DMS153 (cell line): ENCODE data around the gene ADSS1.

ENCODE experiments used
- DNase-seq: peaks from one replicate; lab custom pipeline; 2025; lab: John Stamatoyannopoulos, UW

Gene ADSS1

DNA sequence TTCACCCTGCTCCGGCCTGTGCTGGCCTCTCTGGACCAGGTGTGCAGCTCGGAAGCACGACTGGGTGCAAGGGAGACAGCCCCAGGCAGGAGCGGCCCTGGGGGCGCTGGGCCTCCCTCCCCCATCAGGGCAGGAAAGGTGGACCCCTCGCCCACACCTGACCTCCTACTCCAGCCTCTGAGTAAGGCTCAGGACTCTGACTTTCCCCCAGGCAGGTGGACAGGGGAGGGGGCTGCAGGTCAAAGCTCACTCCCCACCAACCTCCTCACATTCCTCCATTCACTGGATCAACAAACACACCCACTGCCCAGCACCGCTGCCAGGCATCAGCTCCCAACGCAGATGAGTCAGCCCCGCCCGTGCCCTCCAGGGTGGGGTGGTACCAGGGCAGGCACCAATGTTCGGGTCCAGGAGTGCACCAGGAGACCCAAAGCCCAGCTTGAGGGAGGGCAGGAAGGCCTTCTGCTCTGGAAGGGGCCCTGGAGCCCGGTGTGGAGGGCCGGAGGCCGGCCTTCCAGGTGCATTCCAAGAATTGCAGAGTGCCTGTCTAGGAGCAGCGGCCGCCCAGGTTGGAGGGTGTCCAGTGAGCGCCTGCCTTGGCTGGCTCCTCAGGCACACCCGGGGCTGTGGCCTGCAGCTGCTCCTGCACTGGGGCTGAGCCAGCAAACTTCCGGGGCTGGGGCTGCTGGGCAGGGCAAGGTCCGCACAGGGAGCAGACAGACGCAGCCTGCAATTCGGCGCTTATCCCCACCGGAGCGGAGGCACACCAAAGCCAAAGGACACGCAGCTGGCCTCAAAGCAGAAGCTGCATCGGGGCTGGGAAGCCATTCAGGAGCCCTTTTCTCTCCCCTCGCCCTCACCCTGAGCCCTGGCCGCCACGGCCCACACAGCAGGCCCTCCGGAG lies 36.2 kb upstream of the ADSS1 start:
- no peak for DNase-seq

DNA sequence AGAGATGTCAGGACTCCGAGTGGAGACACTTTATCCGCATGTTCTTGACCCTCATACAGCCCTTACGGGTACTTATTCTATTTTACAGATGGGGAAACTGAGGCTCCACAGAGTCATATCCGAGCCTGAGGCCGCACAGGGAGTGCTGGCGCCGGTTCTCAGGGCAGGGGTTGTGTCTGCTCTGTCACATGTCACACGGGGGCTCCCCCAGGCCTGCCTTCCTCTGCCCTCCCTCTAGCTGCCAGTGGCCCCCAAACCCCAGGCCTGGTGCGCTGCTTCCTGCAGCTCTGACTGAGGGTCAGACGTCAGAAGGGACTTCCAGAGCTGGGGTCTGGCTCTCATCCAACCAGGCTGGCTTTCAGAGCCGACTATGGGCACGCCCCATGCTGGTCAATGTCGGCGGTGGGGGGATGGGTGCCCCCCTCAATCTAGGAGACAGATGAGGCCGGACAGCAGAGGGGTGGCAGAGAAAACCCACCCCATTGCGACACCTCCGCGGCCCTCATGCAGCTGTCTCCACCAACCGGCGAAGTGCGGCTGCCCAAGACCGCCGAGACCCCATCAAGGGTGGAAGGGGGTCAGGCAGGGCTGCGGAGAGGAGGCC lies 35.4 kb upstream of the ADSS1 start:
- no peak for DNase-seq

DNA sequence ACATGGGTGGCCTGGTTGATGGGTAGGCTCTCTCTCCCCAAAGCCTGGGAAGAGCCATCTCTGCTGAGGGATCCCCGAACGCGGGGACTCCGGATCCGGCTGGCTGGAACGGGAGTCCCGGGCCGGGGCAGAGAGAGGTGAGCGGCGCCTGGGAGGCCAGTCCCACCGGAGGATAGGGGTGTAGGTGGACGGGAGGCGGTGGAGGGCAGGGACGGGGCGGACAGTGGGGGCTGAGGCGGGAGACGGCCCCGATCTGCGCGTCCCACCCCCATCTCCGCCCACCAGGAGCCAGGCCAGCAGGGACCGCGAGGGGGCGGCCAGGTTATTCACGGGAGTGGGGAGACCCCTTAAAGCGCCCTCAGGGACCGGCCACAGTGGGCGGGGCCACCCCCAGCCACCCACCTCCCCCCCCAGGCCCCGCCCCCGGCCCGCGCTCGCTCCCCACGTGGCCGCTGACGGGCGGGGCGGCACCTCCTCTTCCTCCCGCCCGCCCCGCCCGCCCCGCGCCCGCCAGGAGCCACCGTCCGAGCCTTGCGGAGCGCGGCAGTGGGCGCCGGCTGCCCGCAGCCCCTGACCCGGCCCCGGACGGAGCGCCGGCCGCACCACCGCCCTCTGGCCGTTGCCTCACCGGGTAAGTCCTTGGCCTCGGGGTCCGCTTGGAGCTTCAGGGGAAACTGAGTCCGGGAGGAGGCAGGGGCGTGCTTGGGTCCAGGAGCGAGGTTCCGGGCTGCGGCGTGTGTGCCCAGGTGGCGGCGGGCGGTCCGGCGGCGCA lies 34.7 kb upstream of the ADSS1 start, which contains the start of gene INF2:
Gene INF2 (plus strand): TSS at position 510 of the 772 bp plus-strand sequence. CDS start 11,748 bp downstream, outside the sequence.
- no peak for DNase-seq

DNA sequence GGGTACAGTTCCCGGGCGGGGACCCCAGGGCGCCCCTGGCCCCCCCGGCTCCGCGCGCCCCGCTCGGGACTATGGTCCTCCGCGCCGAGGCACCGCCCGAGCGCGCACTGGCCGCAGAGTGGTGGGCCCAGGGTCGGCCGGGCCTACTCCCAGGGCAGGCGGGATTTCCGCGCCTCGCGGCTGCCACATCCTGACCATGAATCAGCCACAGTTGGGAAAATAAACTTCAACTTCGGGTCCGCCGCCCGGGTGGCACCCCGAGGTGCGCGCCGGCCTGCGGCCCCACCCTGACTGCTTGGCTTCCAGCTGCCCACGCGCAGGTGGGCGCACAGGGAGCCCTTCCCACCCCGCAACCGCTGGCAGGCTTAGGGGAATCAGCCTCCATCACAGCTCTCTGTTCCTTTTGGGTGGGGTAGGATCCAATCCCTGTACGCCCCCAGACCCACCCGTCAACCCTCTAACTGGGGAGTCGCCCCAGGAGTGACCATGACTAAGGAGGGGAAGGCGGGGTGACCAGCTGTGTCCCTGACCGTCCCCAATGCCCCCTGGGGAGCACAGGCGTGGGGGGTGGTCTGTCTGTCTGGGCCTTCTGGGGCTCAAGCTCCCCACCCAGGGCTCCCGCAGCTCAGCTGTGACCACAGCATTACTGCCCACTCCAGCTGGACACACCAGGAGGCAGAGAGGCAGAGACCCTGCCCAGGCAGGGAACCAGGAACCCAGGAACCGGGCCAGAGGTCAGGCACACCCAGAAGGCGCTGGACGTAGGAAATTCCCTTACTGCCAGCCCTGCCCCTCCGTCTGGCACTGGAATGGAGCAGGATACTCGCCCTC lies 33.9 kb upstream of the ADSS1 start:
- DNase-seq = no peak

DNA sequence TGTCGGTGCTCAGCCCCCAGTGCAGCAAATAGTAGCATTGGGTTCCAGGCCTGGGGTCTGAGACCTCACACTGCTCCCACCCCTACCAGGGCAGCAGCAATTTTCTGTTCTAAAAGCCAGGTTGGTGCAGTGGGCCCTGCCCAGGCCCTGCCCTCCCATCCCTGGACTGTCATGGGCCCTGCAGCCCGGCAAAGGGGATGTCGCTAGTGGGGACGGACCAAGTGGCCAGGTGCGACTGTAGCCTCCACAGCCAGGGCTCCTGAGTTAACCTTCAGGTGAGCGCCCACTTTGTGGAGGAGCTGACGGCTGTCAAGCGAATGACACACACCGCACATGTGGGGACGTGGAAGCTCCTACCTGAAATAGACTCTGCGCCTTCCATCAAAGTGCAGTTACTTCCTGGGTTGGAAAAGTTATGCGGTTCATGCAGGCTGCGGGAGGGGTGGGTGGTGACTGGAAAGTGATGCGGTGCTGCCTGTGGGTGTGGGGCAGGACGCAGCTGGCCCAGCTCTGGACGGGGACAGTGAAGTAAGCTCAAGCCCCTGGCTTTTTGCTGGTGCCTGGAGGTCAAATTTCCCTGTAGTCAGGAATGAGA lies 33.1 kb upstream of the ADSS1 start:
- no peak for DNase-seq

DNA sequence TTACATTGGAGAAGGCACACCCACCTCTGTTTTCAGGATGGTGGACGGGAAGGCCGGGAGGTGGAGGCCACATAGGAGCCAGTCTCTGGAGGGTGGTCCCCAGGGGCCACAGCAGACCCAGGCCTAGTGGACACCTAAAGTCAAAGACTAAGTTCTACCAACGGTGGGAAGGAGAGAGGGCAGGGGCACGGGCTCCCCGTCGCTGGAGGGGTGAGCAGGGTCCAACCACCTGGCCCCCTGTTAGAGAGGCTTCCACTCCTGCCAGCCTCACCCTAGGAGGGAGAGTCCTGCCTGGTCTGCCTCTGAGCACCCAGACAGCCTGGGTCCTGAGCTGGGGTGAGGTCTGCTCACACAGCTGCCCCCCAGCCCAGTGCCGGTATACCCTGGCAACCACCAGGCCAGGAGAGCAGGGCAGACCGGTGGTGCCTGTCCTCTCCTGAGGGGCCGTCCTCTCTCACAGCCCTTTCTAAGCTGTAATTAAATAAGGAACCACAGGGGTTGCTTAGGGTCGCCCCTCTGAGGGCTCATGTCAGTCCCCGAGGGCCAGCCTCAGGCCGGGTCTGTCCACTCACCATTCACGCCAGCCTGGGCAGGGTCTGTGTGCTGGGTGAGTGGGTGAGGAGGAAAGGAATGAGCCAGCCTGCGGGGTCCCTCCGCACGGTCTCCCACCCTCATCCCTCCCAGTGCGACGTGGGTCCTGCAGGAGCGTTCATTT lies 32.3 kb upstream of the ADSS1 start:
- no peak for DNase-seq

DNA sequence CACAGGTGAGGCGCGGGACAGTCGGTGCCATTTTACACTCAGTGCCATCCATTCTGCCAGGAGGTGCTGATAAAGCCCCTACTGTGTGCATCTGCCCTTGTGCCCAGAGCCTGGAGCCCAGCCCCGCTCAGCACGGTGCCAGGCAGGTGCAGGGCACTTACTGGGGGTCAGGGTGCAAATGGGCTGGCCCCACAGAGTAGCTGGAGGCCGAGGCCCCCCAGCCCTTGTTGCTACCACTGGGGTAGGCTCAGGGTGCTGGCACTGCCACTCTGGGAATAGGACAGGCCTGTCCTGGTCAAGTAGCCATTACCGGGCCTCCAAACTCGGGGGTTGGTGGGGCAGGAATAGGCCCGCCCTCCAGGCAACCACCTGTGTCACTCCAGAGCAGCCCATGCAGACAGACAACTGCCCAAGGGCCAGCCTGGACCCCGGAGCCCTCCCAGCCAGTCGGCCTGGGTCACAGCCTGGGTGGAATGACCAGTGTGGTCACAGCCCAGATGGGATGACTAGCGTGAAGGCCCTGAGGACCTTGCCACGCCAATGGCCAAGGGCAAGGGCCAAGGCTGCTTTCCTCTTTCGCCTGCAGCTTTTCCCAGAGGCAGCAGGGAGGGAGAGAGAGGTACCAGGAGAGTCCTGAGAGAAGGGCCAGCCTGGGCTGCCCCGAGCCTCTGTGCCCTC lies 31.6 kb upstream of the ADSS1 start:
- no peak for DNase-seq

DNA sequence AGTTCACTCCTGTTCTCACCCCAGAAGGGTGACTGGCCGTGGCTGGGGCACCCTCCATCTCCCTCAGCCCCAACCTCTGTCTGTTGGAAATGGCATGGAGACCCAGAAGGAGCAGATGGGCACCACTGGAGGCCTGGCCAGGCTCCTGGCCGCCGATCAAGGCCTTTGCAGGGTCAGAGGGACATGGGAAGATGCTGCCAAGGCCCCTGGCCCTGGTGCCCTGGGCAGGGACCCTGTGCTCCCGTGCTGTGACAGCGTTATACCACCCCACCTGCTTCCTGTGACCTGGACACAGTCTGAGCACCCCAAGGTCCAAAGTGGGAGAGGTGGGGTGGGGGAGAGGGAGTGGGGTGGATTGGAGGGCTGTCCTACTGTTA lies 31.1 kb upstream of the ADSS1 start:
- DNase-seq = no peak

DNA sequence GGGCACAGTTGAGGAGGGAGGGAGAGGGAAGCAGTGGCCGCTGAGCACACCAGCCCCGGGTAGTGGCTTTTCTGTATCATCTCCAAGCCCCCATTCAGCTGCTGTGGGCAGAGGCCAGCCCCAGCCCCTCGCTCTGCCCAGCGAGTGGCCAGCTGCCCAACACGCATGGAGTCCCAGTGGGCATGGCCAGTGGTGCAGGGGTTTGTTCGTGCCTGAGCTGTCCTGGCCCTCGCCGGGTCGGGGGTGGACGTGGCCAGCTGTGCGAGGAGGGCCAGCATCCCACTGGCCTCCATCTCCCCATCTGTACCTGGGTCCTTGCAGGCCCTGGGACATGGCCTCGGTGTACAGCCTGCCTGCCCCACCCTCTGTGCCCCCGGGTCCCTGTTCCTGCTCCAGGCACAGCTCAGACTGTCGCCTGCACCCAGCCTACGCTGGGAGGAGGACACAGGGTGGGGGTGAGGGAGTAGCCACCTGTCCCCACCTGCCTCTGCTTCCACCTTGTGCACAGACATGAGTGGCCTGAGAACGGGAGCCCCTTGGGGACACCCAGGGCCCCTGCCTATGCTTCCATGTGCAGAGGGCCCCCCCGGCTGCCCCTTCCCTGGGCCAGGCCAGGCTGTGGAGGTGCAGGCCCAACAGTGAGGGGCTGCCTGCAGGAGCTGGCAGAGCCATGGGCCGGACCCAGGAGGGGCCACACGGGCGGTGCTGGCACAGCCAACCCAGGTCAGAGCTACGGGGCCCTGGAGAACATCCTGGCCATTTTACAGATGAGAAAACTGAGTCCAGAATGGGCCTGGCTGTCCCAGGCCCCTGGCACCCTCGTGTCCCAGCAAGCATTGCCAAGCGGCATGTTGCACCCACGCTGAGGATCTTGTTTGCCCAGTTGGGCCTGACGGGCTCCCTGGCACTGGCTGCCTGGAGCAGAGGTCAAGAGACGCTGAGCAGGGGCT lies 30.3 kb upstream of the ADSS1 start:
- DNase-seq = no peak

DNA sequence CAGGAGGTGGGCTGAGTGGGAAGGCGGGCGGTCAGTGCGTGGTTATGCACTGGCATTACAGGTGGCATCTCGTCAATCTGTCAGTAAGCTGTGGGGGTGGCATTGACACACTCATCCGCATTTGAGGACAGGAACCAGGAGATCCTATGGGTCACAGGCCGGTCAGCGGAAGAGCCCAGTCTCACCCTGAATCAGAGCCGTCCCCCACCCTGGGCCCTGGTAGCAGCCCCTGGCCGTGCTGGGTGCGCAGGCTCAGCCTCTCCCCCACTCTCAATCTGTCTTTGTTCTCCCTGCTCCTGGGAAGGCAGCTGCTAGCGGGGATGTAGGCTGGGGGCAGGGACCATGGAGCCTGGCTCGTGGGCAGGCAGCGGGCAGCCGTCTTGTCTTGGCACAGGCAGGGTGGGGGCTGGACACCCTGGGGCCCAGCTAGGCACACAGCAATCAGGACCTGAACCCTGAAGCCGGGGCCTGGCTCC lies 29.5 kb upstream of the ADSS1 start:
- no peak for DNase-seq

DNA sequence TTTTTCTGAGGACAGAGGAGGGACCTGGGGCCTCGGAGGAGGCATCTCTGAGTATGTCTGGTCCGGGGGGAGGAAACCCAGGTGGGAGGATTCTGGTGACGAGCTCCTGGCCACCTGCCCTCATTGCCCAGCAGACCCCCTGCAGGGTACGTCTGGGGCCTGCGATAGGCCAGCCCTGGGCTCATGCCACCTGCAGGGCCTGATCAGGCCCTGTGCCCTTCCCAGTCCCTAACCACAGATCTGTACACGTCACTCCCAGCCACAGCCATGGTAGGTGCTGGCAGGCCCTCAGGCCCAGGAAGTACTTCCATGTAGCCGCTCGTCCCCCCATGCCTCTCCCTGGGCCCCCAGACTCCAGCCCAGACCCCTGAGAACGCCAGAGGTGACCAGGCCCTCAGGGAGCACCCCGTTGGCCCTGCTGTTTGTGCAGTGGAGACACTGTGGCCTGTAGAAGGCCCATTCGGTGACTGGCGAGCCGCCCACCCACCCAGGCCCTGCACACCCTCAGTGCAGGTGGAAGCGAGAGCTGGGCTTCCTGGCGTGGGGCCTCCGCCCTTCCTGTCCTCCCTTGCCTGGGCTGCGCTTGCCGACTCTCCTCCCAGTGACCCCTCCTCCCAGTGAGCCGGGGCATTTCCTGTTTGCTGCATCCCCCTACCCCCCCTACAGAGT lies 28.9 kb upstream of the ADSS1 start:
- DNase-seq = no peak

DNA sequence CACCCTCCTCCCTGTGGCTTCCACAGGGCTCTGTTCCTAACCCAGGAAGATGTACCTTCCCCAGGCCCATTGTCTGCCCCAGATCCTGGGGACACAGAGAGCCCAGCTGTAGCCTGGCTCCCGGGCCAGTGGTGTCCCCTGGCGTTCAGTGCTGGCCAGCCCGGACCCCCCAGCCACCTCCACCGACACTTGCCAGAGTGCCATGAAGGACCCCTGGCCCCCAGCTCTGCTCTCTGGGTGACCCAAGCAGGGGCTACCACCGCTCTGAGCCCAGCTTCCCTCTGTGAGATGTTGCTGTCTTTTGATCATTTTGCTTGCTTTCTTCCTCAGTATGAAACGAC lies 28.4 kb upstream of the ADSS1 start:
- DNase-seq = no peak

DNA sequence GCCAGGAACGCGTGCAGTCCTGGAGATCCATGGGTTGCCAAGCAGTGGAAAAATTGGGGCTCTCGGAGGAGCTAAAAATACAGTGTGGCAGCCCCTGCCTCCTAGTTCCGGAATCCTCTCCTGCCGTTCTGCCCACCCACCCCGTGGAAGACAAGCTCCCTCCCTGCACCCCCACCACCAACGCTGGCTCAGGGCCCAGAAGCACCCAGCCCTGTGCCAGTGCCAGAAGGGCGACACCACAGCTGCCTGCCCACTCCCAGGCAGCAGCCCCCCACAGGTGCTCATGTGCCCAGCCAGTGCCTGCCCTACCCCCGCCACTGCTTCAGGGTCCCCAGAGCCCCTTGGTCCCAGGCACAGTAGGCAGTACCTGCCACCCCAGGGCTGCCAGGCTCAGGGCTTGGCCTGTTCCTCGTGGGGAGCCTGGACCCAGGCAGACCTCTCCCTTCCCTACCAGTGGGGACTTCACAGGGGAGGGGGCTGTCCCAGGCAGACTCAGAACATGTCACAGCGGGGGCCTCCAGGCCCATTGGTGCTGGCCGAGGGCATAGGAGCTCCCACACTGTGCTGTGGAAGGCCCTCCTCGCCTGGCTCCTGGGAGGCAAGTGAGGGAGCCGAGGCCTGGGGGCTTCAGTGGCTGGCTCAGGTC lies 27.2 kb upstream of the ADSS1 start:
- DNase-seq = no peak

DNA sequence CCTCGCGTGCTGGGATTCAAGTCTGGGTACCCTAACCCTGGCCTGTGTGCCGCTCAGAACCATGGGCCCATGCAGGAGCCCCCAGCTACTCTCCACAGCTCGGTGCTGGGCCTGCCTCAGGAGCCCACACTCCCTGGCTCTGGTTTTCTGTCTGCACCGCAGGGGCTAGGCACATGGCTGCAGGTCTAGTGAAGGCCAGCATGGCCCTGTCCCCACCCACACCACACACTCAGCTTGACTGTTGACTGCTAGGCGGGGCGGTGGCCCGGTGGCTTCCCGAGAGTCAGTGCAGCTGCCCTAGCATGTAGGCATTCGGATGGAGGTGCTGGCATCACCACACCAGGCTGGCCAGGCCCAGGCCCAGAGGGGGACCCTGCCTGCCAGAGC lies 26.7 kb upstream of the ADSS1 start:
- DNase-seq = no peak

DNA sequence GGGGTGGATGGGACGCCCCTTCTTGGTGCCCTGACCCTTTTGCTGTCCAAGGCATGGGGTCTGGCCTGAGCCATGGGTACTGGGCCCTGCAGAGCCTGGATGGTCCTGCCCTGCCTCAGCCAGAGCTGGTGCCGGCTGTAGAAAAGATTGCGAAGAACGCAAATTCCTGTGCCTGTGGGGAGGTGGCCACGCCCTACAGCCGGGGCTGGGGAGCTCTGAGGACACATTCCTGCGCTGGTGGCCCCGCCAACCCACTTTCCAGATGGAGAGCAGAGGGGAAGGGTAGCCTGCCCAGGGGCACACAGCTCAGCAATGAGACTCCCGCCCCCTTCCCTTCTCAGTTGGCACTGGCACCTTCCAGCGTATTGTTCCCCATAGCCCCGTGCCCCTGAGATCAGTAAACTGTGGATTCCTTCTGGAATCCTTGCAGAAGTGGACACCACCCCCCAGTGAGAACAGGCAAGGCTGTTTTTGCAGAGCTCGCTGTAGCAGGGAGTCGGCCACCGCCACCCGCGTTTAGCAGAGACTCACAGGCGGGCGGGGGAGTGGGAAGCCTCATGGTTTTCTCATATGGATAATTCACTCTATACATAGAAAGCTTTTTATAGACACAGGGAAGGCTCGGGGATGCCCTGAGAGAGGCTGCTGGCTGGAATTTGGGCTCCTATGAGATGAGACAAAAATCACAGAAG lies 26.0 kb upstream of the ADSS1 start:
- no peak for DNase-seq

DNA sequence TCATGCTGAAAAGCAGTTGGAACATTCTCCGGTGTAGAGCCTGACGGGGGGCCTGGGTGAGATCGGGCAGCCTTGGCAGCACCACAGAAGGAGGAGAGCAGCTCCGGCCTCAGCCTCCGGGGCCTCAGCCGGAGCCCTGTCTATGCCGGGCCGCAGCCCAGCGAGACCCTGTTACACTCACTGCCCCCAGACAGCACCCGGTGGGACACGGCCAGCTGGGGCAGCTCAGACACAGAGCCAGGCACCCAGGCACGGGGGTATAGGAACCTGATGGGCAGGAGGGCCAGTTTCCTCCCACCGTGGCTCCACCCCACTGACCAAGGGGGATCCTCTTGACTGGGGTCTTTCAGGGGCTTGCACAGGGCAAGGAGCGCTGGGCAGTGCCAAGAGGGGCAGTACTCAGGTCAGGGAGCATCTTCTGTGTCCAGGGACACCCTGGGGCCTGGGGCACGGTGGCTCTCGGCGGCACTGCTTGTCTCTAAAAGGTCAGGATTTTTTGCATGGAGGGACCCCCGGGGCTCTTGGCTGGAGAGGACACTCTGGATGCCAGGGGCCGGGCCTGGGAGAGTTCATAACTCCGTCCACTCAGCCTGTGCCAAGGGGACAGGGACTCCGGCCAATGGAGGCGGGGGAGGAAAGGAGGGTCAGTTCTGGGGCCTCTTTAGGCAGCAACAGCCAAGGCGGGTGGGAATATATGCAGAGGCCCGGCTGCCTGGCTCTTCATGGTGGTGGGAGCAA lies 25.2 kb upstream of the ADSS1 start:
- no peak for DNase-seq

DNA sequence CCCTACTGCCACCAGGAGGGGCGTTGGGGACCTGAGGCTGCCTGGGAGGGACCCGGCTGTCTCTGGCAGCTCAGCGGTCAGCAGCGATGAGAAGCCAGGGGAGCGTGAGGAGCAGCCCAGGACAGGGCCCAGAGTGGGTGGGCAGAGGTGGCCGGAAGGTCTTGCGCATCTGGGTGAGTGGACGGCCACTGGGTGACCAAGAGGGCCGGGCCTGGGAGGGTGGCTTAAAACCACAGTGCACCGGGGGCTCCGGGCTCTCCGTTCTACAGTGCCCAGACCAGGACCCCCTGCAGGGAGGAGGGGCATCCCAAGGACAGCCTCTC lies 24.6 kb upstream of the ADSS1 start:
- DNase-seq = no peak
